HepG2 (cell line): Measurements from ENCODE around the gene SERHL2. TPM values are rescaled to one million over a fixed set of nuclear protein-coding genes. Genes with fewer than 3 reads are reported as not detected.

Source experiments
- ATAC-seq: fragments of 200-7000 bp; cut with Tn5 transposase; 3 replicates; pipeline ENCODE4 v1.9.1; 2020; ENCODE audit warnings: mild to moderate bottlenecking, moderate library complexity
- BruUV-seq: library from RNA; stranded (reverse); fragments of 400-500 nt; replicated peaks from 2 replicates; lab custom pipeline; 2021; lab: Mats Ljungman, UMichigan
- CTCF ChIA-PET: fragments of 300-600 bp; formaldehyde crosslinking; extraction: SDS; loops from one replicate; lab custom pipeline; 2021; ENCODE audit warnings: low total read pairs, inconsistent platforms, low intra/inter-chr PET ratio; lab: Yijun Ruan, JAX
- POLR2A ChIA-PET: fragments of 350-600 bp; sonication (Branson Sonifier 250); formaldehyde crosslinking; loops from one replicate; lab custom pipeline; 2020; ENCODE audit warnings: antibody characterized with exemption, inconsistent platforms; lab: Yijun Ruan, JAX
- DNase-seq: peaks from one replicate; pipeline ENCODE4 v3.0.0-alpha.2; 2015; ENCODE audit warnings: low spot score
- FAIRE-seq: peaks from 3 replicates; lab custom pipeline; 2011; peaks lifted over from hg19 to GRCh38; lab: Jason Lieb, UNC
- H2AFZ ChIP-seq: one replicate; pipeline ENCODE4 v1.6.1; 2011; ENCODE audit warnings: low read length, inconsistent platforms
- H3K27ac ChIP-seq: fragments of 300-600 bp; 3 replicates; pipeline ENCODE4 v1.8.0; 2011; ENCODE audit warnings: mixed run types, mild to moderate bottlenecking, mixed read lengths, low read length, inconsistent platforms; ENCODE audit not compliant: insufficient read depth; ENCODE audit errors: extremely low read length
- H3K27me3 ChIP-seq, 2 experiments: fragments of 200-600 bp in 1 of 2; 2 replicates in 1 of 2; 3 replicates in 1 of 2; pipeline versions ENCODE4 v1.6.0 to v1.8.0; 2011; ENCODE audit warnings: low read length in 2 of 2, mild to moderate bottlenecking in 2 of 2, moderate library complexity in 2 of 2, inconsistent platforms in 1 of 2; ENCODE audit not compliant: insufficient read depth in 2 of 2, control insufficient read depth in 1 of 2
- H3K36me3 ChIP-seq, 2 experiments: fragments of 200-600 bp in 1 of 2; replicated peaks in 1 of 2; 2 replicates in 1 of 2; 3 replicates in 1 of 2; pipeline versions ENCODE4 v1.5.1 to v1.8.0; 2011; ENCODE audit warnings: low read length in 2 of 2, inconsistent platforms in 1 of 2; ENCODE audit not compliant: insufficient read depth in 2 of 2, control insufficient read depth in 1 of 2
- H3K4me1 ChIP-seq: 2 replicates; pipeline ENCODE4 v1.5.1; 2012; ENCODE audit warnings: low read length, inconsistent platforms; ENCODE audit not compliant: insufficient read depth
- H3K4me2 ChIP-seq: 2 replicates; pipeline ENCODE4 v1.6.0; 2011; ENCODE audit warnings: low read depth, low read length, inconsistent platforms
- H3K4me3 ChIP-seq, 3 experiments: fragments of 200-600 bp in 1 of 3; sonication (generic), shearing (Covaris generic) in 1 of 3; replicated peaks in 1 of 3; 2 replicates each; pipeline ENCODE4 v1.5.1; 2011 to 2016; ENCODE audit warnings: low read length in 3 of 3, inconsistent platforms in 2 of 3, low read depth in 2 of 3, mild to moderate bottlenecking in 2 of 3, control low read depth in 1 of 3, mixed read lengths in 1 of 3; ENCODE audit not compliant: insufficient read depth in 1 of 3
- H3K79me2 ChIP-seq: one replicate; pipeline ENCODE4 v1.6.1; 2011; ENCODE audit warnings: low read length, inconsistent platforms; ENCODE audit not compliant: insufficient read depth
- H3K9ac ChIP-seq: 2 replicates; pipeline ENCODE4 v1.6.0; 2011; ENCODE audit warnings: mild to moderate bottlenecking, low read depth, low read length, inconsistent platforms; ENCODE audit not compliant: insufficient read depth
- H3K9me3 ChIP-seq: 2 replicates; pipeline ENCODE4 v1.5.1; 2012; ENCODE audit warnings: mild to moderate bottlenecking, low read length
- H4K20me1 ChIP-seq: 2 replicates; pipeline ENCODE4 v1.6.0; 2011; ENCODE audit warnings: inconsistent platforms, mild to moderate bottlenecking, low read length, moderate library complexity; ENCODE audit not compliant: insufficient read depth
- ATF4 ChIP-seq, 2 experiments: fragments of 450-650 bp in 1 of 2; sonication (generic) in 1 of 2; formaldehyde crosslinking; IDR thresholded peaks; 2 replicates each; pipeline versions ENCODE4 v1.5.0 to v1.8.0; 2020 to 2022; ENCODE audit warnings: mild to moderate bottlenecking in 1 of 2, missing genetic modification reagents in 1 of 2
- BCLAF1 ChIP-seq: fragments of 450-650 bp; IDR thresholded peaks from 2 replicates; pipeline ENCODE4 v1.6.1; 2017; ENCODE audit warnings: mild to moderate bottlenecking
- NR0B2 ChIP-seq: sonication (generic); formaldehyde crosslinking; IDR thresholded peaks from 2 replicates; pipeline ENCODE4 v1.4.0; 2020; ENCODE audit warnings: mild to moderate bottlenecking, missing genetic modification reagents
- SALL1 ChIP-seq: sonication (generic); formaldehyde crosslinking; IDR thresholded peaks from 2 replicates; pipeline ENCODE4 v1.8.0; 2022; ENCODE audit warnings: mild to moderate bottlenecking, missing genetic modification reagents
- SKIL ChIP-seq: sonication (generic); formaldehyde crosslinking; IDR thresholded peaks from 2 replicates; pipeline ENCODE4 v1.8.0; 2022; ENCODE audit warnings: missing genetic modification reagents, mild to moderate bottlenecking, moderate library complexity, borderline replicate concordance
- TBP ChIP-seq: sonication (generic); formaldehyde crosslinking; IDR thresholded peaks from 2 replicates; pipeline ENCODE4 v1.5.0; 2020; ENCODE audit warnings: missing genetic modification reagents
- ZFP36 ChIP-seq: fragments of 150-350 bp; IDR thresholded peaks from 2 replicates; pipeline ENCODE4 v1.6.1; 2018; ENCODE audit warnings: borderline replicate concordance, low read length, low read depth; ENCODE audit not compliant: partially characterized antibody
- ZNF841 ChIP-seq: sonication (generic); formaldehyde crosslinking; IDR thresholded peaks from 2 replicates; pipeline ENCODE4 v1.8.1; 2023; ENCODE audit warnings: missing genetic modification reagents, borderline replicate concordance
- WGBS: methylation state at CpG from one replicate; pipeline ENCODE4 v1.1.6; 2017; ENCODE audit warnings: low lambda C conversion rate; 5-methylcytosine and 5-hydroxymethylcytosine counted together
- in situ Hi-C: cut with HindIII; loops from 2 replicates; pipeline ENCODE4 v1.10.0; 2017; ENCODE audit warnings: low pct_unique_long_range_greater_than_20kb; ENCODE audit not compliant: extremely low pct_ligation_motif_present
- intact Hi-C: fragments of 100-400 bp; cut with micrococcal nuclease; formaldehyde crosslinking; loops from one replicate; pipeline ENCODE4 v1.10.0; 2022; ENCODE audit not compliant: unreplicated experiment
- polyA plus RNA-seq, 8 experiments: library from polyadenylated mRNA; depleted of rRNA in 3 of 8; stranded (reverse) in 7 of 8; unstranded in 1 of 8; fragments of >200 nt; fragmentation: Illumina TruSeq in 4 of 8; extraction: Trizol in 4 of 8; gene quantifications; 2 replicates each; pipeline versions ENCODE4 v1.2.1 to v1.2.3, GENCODE V29; 2011 to 2016; ENCODE audit warnings: low read depth in 4 of 8, missing spikeins in 1 of 8, mixed read lengths in 1 of 8; ENCODE audit not compliant: insufficient read depth in 1 of 8
- total RNA-seq, 5 experiments: library from RNA; depleted of rRNA; stranded (reverse); fragments of >200 nt; fragmentation: Illumina TruSeq; extraction: Trizol; gene quantifications; 2 replicates each; pipeline ENCODE4 v1.2.3, GENCODE V29; 2016; ENCODE audit warnings: low read depth in 1 of 5
- TF ChIP-seq, protein P1 (sequence below): sonication (generic); formaldehyde crosslinking; IDR thresholded peaks from 2 replicates; pipeline ENCODE4 v1.4.0; 2020; ENCODE audit warnings: missing genetic modification reagents, borderline replicate concordance

SERHL2 gene
- total and polyA plus RNA-seq, 2 of the 13 experiments (the other 11 are each of a cell fraction or from before 2014, with no cell fraction given), result 1.0 to 1.8 TPM

GRCh38 chr22:42612336-42612735 lies 58.6 kb downstream of the SERHL2 start (continued):
- TF ChIP-seq NR0B2 (CRISPR knock-in tag) (no peak), SALL1 (CRISPR knock-in tag) (no peak), SKIL (CRISPR knock-in tag) (no peak), TBP (CRISPR knock-in tag) (no peak)
- TF ChIP-seq, all 625 proteins: peak for 2

- CTCF ChIA-PET, result no interaction called here
- H3K4me1 ChIP-seq, result peaks cover 62% of the 10 kb centered on the region
- BruUV-seq, result TSS peak; percentile 47
- intact Hi-C loops, result loop anchor here (5.0 to 10.0 kb wide), 2 partner anchors 62 to 99 kb away; partner anchors contain the start of genes RRP7A and SERHL2
- H3K79me2 ChIP-seq, result peaks cover 54% of the 10 kb centered on the region
- DNase-seq, result no peak
- no peak for ATAC-seq
- no peak overlapping the region for H2AFZ ChIP-seq
- H3K4me3 ChIP-seq, result peak overlapping the region; percentile 75 to 90 (median 78)
- peaks cover 9 to 10% of the 10 kb centered on the region in 2 experiments; a peak in 3 of 5 replicates for H3K36me3 ChIP-seq
- no peak for FAIRE-seq
- no peaks in the 10 kb centered on the region; a peak in 1 of 5 replicates for H3K27me3 ChIP-seq
- H4K20me1 ChIP-seq, result peaks cover 20% of the 10 kb centered on the region
- H3K9me3 ChIP-seq, result no peaks in the 10 kb centered on the region
- peak overlapping the region; percentile 94 for H3K9ac ChIP-seq
- in situ Hi-C loops, result no loop called here
- peak overlapping the region; percentile 93 for H3K27ac ChIP-seq
- WGBS, result 0% methylated on average over 10 of the region's 10 CpGs
- POLR2A ChIA-PET, result interaction anchor here (1.1 to 3.3 kb wide), 9 partner anchors 10 to 381 kb away, joined by 3 to 54 read pairs (median 6); partner anchors contain the start of gene CYB5R3
- peak overlapping the region; percentile 89 for H3K4me2 ChIP-seq
- no peak for TF ChIP-seq ATF4 (CRISPR knock-in tag; IDR thresholded peaks at IDR 0.05)
- TF ChIP-seq, protein P1, sequence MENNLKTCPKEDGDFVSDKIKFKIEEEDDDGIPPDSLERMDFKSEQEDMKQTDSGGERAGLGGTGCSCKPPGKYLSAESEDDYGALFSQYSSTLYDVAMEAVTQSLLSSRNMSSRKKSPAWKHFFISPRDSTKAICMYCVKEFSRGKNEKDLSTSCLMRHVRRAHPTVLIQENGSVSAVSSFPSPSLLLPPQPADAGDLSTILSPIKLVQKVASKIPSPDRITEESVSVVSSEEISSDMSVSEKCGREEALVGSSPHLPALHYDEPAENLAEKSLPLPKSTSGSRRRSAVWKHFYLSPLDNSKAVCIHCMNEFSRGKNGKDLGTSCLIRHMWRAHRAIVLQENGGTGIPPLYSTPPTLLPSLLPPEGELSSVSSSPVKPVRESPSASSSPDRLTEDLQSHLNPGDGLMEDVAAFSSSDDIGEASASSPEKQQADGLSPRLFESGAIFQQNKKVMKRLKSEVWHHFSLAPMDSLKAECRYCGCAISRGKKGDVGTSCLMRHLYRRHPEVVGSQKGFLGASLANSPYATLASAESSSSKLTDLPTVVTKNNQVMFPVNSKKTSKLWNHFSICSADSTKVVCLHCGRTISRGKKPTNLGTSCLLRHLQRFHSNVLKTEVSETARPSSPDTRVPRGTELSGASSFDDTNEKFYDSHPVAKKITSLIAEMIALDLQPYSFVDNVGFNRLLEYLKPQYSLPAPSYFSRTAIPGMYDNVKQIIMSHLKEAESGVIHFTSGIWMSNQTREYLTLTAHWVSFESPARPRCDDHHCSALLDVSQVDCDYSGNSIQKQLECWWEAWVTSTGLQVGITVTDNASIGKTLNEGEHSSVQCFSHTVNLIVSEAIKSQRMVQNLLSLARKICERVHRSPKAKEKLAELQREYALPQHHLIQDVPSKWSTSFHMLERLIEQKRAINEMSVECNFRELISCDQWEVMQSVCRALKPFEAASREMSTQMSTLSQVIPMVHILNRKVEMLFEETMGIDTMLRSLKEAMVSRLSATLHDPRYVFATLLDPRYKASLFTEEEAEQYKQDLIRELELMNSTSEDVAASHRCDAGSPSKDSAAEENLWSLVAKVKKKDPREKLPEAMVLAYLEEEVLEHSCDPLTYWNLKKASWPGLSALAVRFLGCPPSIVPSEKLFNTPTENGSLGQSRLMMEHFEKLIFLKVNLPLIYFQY (CRISPR knock-in tag), result 0 out of 2 replicates have a peak, but pooled peaks have one; percentile 4
- no peak for TF ChIP-seq ZNF841 (CRISPR knock-in tag)
- TF ChIP-seq BCLAF1, result no peak
- TF ChIP-seq ZFP36, result no peak
Measured at GRCh38 chr22:42613872-42614301, 60.1 kb downstream of the SERHL2 start.
